HepG2 (cell line): Measurements from ENCODE around the gene TLR9. TPM values are rescaled to one million over a fixed set of nuclear protein-coding genes. Genes with fewer than 3 reads are reported as not detected.

ENCODE experiments used
- ATAC-seq: fragments of 200-7000 bp; cut with Tn5 transposase; 3 replicates; pipeline ENCODE4 v1.9.1; 2020; ENCODE audit warnings: mild to moderate bottlenecking, moderate library complexity
- BruUV-seq: library from RNA; stranded (reverse); fragments of 400-500 nt; replicated peaks from 2 replicates; lab custom pipeline; 2021; lab: Mats Ljungman, UMichigan
- CTCF ChIA-PET: fragments of 300-600 bp; formaldehyde crosslinking; extraction: SDS; loops from one replicate; lab custom pipeline; 2021; ENCODE audit warnings: low total read pairs, inconsistent platforms, low intra/inter-chr PET ratio; lab: Yijun Ruan, JAX
- POLR2A ChIA-PET: fragments of 350-600 bp; sonication (Branson Sonifier 250); formaldehyde crosslinking; loops from one replicate; lab custom pipeline; 2020; ENCODE audit warnings: antibody characterized with exemption, inconsistent platforms; lab: Yijun Ruan, JAX
- DNase-seq: peaks from one replicate; pipeline ENCODE4 v3.0.0-alpha.2; 2015; ENCODE audit warnings: low spot score
- FAIRE-seq: peaks from 3 replicates; lab custom pipeline; 2011; peaks lifted over from hg19 to GRCh38; lab: Jason Lieb, UNC
- H2AFZ ChIP-seq: one replicate; pipeline ENCODE4 v1.6.1; 2011; ENCODE audit warnings: low read length, inconsistent platforms
- H3K27ac ChIP-seq: fragments of 300-600 bp; 3 replicates; pipeline ENCODE4 v1.8.0; 2011; ENCODE audit warnings: mixed run types, mild to moderate bottlenecking, mixed read lengths, low read length, inconsistent platforms; ENCODE audit not compliant: insufficient read depth; ENCODE audit errors: extremely low read length
- H3K27me3 ChIP-seq, 2 experiments: fragments of 200-600 bp in 1 of 2; 2 replicates in 1 of 2; 3 replicates in 1 of 2; pipeline versions ENCODE4 v1.6.0 to v1.8.0; 2011; ENCODE audit warnings: low read length in 2 of 2, mild to moderate bottlenecking in 2 of 2, moderate library complexity in 2 of 2, inconsistent platforms in 1 of 2; ENCODE audit not compliant: insufficient read depth in 2 of 2, control insufficient read depth in 1 of 2
- H3K36me3 ChIP-seq, 2 experiments: fragments of 200-600 bp in 1 of 2; replicated peaks in 1 of 2; 2 replicates in 1 of 2; 3 replicates in 1 of 2; pipeline versions ENCODE4 v1.5.1 to v1.8.0; 2011; ENCODE audit warnings: low read length in 2 of 2, inconsistent platforms in 1 of 2; ENCODE audit not compliant: insufficient read depth in 2 of 2, control insufficient read depth in 1 of 2
- H3K4me1 ChIP-seq: 2 replicates; pipeline ENCODE4 v1.5.1; 2012; ENCODE audit warnings: low read length, inconsistent platforms; ENCODE audit not compliant: insufficient read depth
- H3K4me2 ChIP-seq: 2 replicates; pipeline ENCODE4 v1.6.0; 2011; ENCODE audit warnings: low read depth, low read length, inconsistent platforms
- H3K4me3 ChIP-seq, 3 experiments: fragments of 200-600 bp in 1 of 3; sonication (generic), shearing (Covaris generic) in 1 of 3; replicated peaks in 1 of 3; 2 replicates each; pipeline ENCODE4 v1.5.1; 2011 to 2016; ENCODE audit warnings: low read length in 3 of 3, inconsistent platforms in 2 of 3, low read depth in 2 of 3, mild to moderate bottlenecking in 2 of 3, control low read depth in 1 of 3, mixed read lengths in 1 of 3; ENCODE audit not compliant: insufficient read depth in 1 of 3
- H3K79me2 ChIP-seq: one replicate; pipeline ENCODE4 v1.6.1; 2011; ENCODE audit warnings: low read length, inconsistent platforms; ENCODE audit not compliant: insufficient read depth
- H3K9ac ChIP-seq: 2 replicates; pipeline ENCODE4 v1.6.0; 2011; ENCODE audit warnings: mild to moderate bottlenecking, low read depth, low read length, inconsistent platforms; ENCODE audit not compliant: insufficient read depth
- H3K9me3 ChIP-seq: 2 replicates; pipeline ENCODE4 v1.5.1; 2012; ENCODE audit warnings: mild to moderate bottlenecking, low read length
- H4K20me1 ChIP-seq: 2 replicates; pipeline ENCODE4 v1.6.0; 2011; ENCODE audit warnings: inconsistent platforms, mild to moderate bottlenecking, low read length, moderate library complexity; ENCODE audit not compliant: insufficient read depth
- FOXC1 ChIP-seq: sonication (generic); formaldehyde crosslinking; IDR thresholded peaks from 2 replicates; pipeline ENCODE4 v1.8.0; 2022; ENCODE audit warnings: mild to moderate bottlenecking, missing genetic modification reagents, borderline replicate concordance
- REXO4 ChIP-seq: sonication (generic); formaldehyde crosslinking; IDR thresholded peaks from 2 replicates; pipeline ENCODE4 v1.8.0; 2022; ENCODE audit warnings: missing genetic modification reagents, mild to moderate bottlenecking, borderline replicate concordance
- ZMYM4 ChIP-seq: sonication (generic); formaldehyde crosslinking; IDR thresholded peaks from 2 replicates; pipeline ENCODE4 v1.8.1; 2023; ENCODE audit warnings: mild to moderate bottlenecking, missing genetic modification reagents
- ZNF367 ChIP-seq: sonication (generic); formaldehyde crosslinking; IDR thresholded peaks from 2 replicates; pipeline ENCODE4 v1.4.0; 2020; ENCODE audit warnings: missing genetic modification reagents, borderline replicate concordance
- ZNF652 ChIP-seq: IDR thresholded peaks from 2 replicates; pipeline ENCODE4 v1.6.1; 2016; ENCODE audit warnings: low read depth, borderline replicate concordance
- ZSCAN29 ChIP-seq: sonication (generic); formaldehyde crosslinking; conservative IDR thresholded peaks from 2 replicates; pipeline ENCODE4 v1.4.0; 2020; ENCODE audit warnings: mild to moderate bottlenecking, missing genetic modification reagents
- WGBS: methylation state at CpG from one replicate; pipeline ENCODE4 v1.1.6; 2017; ENCODE audit warnings: low lambda C conversion rate; 5-methylcytosine and 5-hydroxymethylcytosine counted together
- in situ Hi-C: cut with HindIII; loops from 2 replicates; pipeline ENCODE4 v1.10.0; 2017; ENCODE audit warnings: low pct_unique_long_range_greater_than_20kb; ENCODE audit not compliant: extremely low pct_ligation_motif_present
- intact Hi-C: fragments of 100-400 bp; cut with micrococcal nuclease; formaldehyde crosslinking; loops from one replicate; pipeline ENCODE4 v1.10.0; 2022; ENCODE audit not compliant: unreplicated experiment
- polyA plus RNA-seq, 8 experiments: library from polyadenylated mRNA; depleted of rRNA in 3 of 8; stranded (reverse) in 7 of 8; unstranded in 1 of 8; fragments of >200 nt; fragmentation: Illumina TruSeq in 4 of 8; extraction: Trizol in 4 of 8; gene quantifications; 2 replicates each; pipeline versions ENCODE4 v1.2.1 to v1.2.3, GENCODE V29; 2011 to 2016; ENCODE audit warnings: low read depth in 4 of 8, missing spikeins in 1 of 8, mixed read lengths in 1 of 8; ENCODE audit not compliant: insufficient read depth in 1 of 8
- total RNA-seq, 5 experiments: library from RNA; depleted of rRNA; stranded (reverse); fragments of >200 nt; fragmentation: Illumina TruSeq; extraction: Trizol; gene quantifications; 2 replicates each; pipeline ENCODE4 v1.2.3, GENCODE V29; 2016; ENCODE audit warnings: low read depth in 1 of 5
- TF ChIP-seq, protein P1 (sequence below): sonication (generic); formaldehyde crosslinking; conservative IDR thresholded peaks from 2 replicates; pipeline ENCODE4 v1.5.0; 2020; ENCODE audit warnings: missing genetic modification reagents

Gene TLR9
- total and polyA plus RNA-seq, 2 of the 13 experiments (the other 11 are each of a cell fraction or from before 2014, with no cell fraction given), result not detected

- TF ChIP-seq REXO4 (CRISPR knock-in tag) (no peak), FOXC1 (CRISPR knock-in tag) (no peak), ZMYM4 (CRISPR knock-in tag) (no peak), ZNF652 (CRISPR knock-in tag) (no peak), ZNF367 (CRISPR knock-in tag) (no peak), ZSCAN29 (CRISPR knock-in tag) (no peak)
- TF ChIP-seq, protein P1, sequence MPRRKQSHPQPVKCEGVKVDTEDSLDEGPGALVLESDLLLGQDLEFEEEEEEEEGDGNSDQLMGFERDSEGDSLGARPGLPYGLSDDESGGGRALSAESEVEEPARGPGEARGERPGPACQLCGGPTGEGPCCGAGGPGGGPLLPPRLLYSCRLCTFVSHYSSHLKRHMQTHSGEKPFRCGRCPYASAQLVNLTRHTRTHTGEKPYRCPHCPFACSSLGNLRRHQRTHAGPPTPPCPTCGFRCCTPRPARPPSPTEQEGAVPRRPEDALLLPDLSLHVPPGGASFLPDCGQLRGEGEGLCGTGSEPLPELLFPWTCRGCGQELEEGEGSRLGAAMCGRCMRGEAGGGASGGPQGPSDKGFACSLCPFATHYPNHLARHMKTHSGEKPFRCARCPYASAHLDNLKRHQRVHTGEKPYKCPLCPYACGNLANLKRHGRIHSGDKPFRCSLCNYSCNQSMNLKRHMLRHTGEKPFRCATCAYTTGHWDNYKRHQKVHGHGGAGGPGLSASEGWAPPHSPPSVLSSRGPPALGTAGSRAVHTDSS (CRISPR knock-in tag), result no peak
- Histone ChIP-seq H4K20me1 (no peaks in the 10 kb centered on the region), H3K36me3 (no peaks in the 10 kb centered on the region; a peak in 1 of 5 replicates), H3K27ac (no peak overlapping the region), H3K79me2 (no peaks in the 10 kb centered on the region), H3K4me1 (peaks cover 38% of the 10 kb centered on the region), H3K4me3 (no peak overlapping the region), H3K27me3 (no peaks in the 10 kb centered on the region), H3K9me3 (no peaks in the 10 kb centered on the region), H3K4me2 (no peak overlapping the region), H2AFZ (no peak overlapping the region), H3K9ac (no peak overlapping the region)
- in situ Hi-C loops (no loop called here), intact Hi-C loops (no loop called here)
- ChIA-PET POLR2A (interaction anchor here (1.5 to 2.9 kb wide), 5 partner anchors 8 to 40 kb away, joined by 3 to 10 read pairs (median 7); partner anchors contain the start of genes GLYCTK, TWF2 and WDR82), CTCF (no interaction called here)
- BruUV-seq, result no TSS peak
- DNase-seq (no peak), FAIRE-seq (no peak), ATAC-seq (peak; percentile 17)
- 86% methylated on average over 9 of the region's 14 CpGs for WGBS
These were observed 21.4 kb upstream of the TLR9 start for GRCh38 chr3:52246728-52247408.
